Nephron (organoid): ENCODE measurements around the gene SHISA7.

Experiments
- H3K27ac Mint-ChIP-seq, 3 experiments: 2 replicates each; pipeline ENCODE4 v1.8.0; 2020; ENCODE audit warnings: mixed read lengths in 3 of 3, mild to moderate bottlenecking in 2 of 3, moderate library complexity in 1 of 3
- H3K27me3 Mint-ChIP-seq: 2 replicates; pipeline ENCODE4 v1.8.0; 2021; ENCODE audit warnings: low read depth, mild to moderate bottlenecking, moderate library complexity, mixed read lengths
- H3K36me3 Mint-ChIP-seq: 2 replicates; pipeline ENCODE4 v1.8.0; 2020; ENCODE audit warnings: low read depth, mixed read lengths
- H3K4me1 Mint-ChIP-seq: 2 replicates; pipeline ENCODE4 v1.8.0; 2020; ENCODE audit warnings: mixed read lengths
- H3K4me3 Mint-ChIP-seq, 3 experiments: 2 replicates each; pipeline ENCODE4 v1.8.0; 2020; ENCODE audit warnings: mild to moderate bottlenecking in 3 of 3, mixed read lengths in 3 of 3, moderate library complexity in 2 of 3
- H3K9me3 Mint-ChIP-seq: 2 replicates; pipeline ENCODE4 v1.8.0; 2020; ENCODE audit warnings: mixed read lengths
- TF ChIP-seq, protein P1 (sequence below), 3 experiments: fragments of 200-600 bp; sonication (generic); IDR thresholded peaks; one replicate each; pipeline ENCODE4 v1.5.0; 2021; ENCODE audit warnings: antibody characterized with exemption in 3 of 3; ENCODE audit not compliant: unreplicated experiment in 3 of 3

The SHISA7 gene

DNA sequence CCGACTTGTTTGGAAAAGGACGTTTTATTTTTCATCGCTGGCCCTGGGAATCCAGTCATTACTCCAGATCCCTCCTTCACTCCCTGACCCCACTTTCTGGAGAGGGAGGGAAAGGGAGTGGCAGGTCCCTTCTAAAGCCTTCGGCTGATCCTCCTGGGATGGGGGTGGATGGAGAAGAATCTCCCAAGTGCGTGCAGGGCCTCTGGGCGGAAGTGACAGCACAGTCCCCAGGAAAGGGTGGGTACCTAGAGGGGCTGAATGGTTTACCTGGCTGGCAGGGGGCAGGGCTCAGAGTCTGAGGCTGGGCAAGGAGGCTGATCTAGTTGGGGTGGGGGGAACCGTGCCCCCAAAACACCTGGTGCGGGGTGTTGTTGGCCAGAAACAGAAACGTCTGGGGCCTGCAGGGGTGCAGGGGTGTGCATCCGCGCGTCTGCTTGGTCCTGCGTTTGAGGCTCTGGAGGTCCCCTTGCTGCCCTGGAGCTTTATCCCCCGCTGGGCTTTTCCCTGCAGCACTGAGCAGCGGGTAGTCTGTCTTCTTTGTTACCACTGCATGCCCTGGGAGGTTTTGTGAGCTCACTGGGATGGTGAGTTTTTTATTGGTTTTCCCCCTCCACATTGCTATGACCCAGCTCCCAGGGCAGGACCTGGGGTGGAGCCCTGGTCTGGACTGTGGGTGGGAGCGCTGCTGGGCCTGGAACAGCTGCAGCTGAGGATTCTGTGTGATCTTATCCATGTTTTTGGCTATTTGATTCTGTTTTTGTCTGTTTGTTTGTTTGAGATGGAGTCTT lies 30.3 kb upstream of the SHISA7 start:
- Mint-ChIP-seq H3K27me3 (peaks cover 8% of the 10 kb centered on the region), H3K27ac (peak overlapping the region; percentile 94 to 99 (median 99)), H3K9me3 (no peaks in the 10 kb centered on the region), H3K36me3 (no peaks in the 10 kb centered on the region), H3K4me3 (peak overlapping the region; percentile 13 to 43 (median 29)), H3K4me1 (peaks cover 30% of the 10 kb centered on the region)
- TF ChIP-seq, protein P1, sequence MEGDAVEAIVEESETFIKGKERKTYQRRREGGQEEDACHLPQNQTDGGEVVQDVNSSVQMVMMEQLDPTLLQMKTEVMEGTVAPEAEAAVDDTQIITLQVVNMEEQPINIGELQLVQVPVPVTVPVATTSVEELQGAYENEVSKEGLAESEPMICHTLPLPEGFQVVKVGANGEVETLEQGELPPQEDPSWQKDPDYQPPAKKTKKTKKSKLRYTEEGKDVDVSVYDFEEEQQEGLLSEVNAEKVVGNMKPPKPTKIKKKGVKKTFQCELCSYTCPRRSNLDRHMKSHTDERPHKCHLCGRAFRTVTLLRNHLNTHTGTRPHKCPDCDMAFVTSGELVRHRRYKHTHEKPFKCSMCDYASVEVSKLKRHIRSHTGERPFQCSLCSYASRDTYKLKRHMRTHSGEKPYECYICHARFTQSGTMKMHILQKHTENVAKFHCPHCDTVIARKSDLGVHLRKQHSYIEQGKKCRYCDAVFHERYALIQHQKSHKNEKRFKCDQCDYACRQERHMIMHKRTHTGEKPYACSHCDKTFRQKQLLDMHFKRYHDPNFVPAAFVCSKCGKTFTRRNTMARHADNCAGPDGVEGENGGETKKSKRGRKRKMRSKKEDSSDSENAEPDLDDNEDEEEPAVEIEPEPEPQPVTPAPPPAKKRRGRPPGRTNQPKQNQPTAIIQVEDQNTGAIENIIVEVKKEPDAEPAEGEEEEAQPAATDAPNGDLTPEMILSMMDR (IDR thresholded peaks at IDR 0.05; ENCODE audit: unreplicated experiment in 3 of 3), result no peak

DNA sequence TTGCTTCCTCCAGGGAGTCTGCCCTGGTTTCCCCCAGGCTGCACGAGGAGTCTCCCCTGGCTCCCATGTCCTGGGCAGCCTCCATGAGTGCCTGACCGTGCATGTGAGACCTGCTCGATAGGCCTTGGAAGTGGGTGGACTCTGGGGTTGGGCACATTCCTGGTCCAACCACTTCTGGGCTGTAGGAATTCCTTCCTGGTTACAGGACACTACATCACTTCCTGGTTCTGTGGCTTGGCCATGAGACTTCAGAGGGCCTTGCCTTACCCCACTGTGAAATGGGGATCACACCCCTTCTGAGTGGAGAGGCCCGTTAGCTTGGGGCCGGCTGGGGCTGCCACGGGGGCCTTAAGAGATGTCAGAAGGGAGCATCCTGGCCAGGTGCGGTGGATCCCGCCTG lies 29.4 kb upstream of the SHISA7 start:
- H3K27ac Mint-ChIP-seq, result no peak overlapping the region
- peaks cover 8% of the 10 kb centered on the region for H3K27me3 Mint-ChIP-seq
- H3K4me3 Mint-ChIP-seq, result no peak overlapping the region
- no peaks in the 10 kb centered on the region for H3K36me3 Mint-ChIP-seq
- H3K4me1 Mint-ChIP-seq, result peaks cover 24% of the 10 kb centered on the region
- TF ChIP-seq, protein P1 (IDR thresholded peaks at IDR 0.05; ENCODE audit: unreplicated experiment in 3 of 3), result no peak
- H3K9me3 Mint-ChIP-seq, result no peaks in the 10 kb centered on the region

DNA sequence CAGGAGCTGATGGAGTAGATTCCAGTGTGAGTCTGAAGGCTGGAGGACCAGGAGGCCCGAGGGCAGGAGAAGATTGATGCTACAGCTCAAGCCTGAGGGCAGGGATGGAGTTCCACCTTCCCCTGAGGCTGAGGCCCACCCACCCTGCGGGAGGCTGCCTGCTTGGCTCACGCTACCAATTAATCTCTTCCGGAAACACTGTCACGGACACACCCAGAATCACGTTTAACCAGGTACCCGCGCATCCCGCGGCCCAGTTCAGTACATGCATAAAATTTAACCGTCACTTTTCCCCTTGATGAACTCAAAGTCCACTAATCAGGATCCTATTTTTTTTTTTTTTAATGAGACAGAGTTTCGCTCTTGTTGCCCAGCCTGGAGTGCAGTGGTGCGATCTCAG lies 28.2 kb upstream of the SHISA7 start:
- Mint-ChIP-seq H3K27ac (peak overlapping the region; percentile 63 to 86 (median 80)), H3K4me1 (peaks cover 22% of the 10 kb centered on the region), H3K4me3 (peak overlapping the region in 2 of 3 experiments; percentile 38 to 62), H3K27me3 (peaks cover 4% of the 10 kb centered on the region), H3K36me3 (no peaks in the 10 kb centered on the region), H3K9me3 (no peaks in the 10 kb centered on the region)
- TF ChIP-seq, protein P1 (IDR thresholded peaks at IDR 0.05; ENCODE audit: unreplicated experiment in 3 of 3), result no peak

DNA sequence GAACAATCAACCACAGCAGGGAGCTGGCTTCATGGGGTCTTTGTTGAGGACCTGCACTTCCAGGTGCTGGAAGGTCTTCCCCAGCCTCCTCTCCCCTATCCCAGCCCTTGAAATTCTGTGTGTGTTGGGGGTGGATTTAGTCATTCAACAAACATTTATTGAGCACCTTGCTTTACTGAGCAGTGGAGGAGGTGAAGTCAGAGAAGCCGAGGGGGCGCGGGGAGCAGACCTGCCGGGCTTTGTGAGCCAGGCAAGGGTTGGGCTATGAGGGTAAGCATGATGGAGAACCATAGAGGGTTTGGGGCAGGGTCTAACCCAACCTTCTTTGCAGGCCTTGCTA lies 24.9 kb upstream of the SHISA7 start:
- peak overlapping the region in 1 of 3 experiments; percentile 47 for H3K27ac Mint-ChIP-seq
- TF ChIP-seq, protein P1 (IDR thresholded peaks at IDR 0.05; ENCODE audit: unreplicated experiment in 3 of 3), result peak in 1 of 3 experiments; percentile 5
- peak overlapping the region in 2 of 3 experiments; percentile 20 to 27 for H3K4me3 Mint-ChIP-seq

DNA sequence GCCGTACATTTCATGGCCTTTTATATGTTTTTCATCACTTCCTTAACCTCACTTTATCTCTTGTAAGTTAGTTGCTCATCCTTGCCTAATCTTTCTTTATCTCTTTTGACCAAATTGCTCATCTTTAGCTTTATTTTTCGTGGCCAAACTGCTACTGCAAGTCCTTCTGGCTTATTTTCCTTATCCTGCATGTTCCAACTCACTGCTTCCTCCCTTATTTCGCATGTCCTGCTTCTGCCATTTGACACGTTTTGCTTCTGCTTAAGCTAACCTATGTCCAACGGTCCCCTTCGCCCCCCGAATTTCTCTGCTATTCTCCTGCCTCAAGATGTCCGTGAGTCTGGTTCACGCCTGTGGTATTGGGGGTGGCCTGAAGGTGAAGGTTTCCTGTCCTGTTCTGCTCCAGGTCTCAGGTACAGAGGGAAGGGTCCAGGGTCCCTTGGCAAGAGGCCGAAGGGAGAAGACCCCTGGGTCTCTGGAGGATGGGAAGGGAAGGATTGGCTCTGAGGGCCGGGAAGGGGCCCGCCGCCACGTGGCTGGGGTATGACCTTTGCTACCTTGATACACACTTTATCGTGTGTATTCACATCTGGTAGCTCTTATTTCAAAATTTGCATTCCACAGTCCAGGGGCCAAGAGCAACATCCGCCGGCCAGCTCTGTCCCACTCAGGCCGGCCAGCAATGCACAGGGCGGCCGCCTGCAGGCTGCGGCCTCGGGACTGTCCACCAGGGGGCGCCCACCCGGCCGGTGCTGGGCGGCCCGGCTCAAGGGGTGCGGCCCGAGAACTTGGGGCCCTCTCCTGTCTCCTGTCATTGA lies 24.3 kb upstream of the SHISA7 start:
- Mint-ChIP-seq H3K27me3 (no peaks in the 10 kb centered on the region), H3K4me1 (peaks cover 11% of the 10 kb centered on the region), H3K36me3 (no peaks in the 10 kb centered on the region), H3K27ac (peak overlapping the region in 2 of 3 experiments; percentile 43 to 47), H3K9me3 (no peaks in the 10 kb centered on the region), H3K4me3 (peak overlapping the region; percentile 8 to 47 (median 27))
- TF ChIP-seq, protein P1 (IDR thresholded peaks at IDR 0.05; ENCODE audit: unreplicated experiment in 3 of 3), result peak; percentile 98 to 99 (median 98)

More for the DNA sequence above, 24.9 kb upstream of the SHISA7 start:
- peaks cover 12% of the 10 kb centered on the region for H3K4me1 Mint-ChIP-seq
- H3K9me3 Mint-ChIP-seq, result no peaks in the 10 kb centered on the region
- no peaks in the 10 kb centered on the region for H3K36me3 Mint-ChIP-seq
- H3K27me3 Mint-ChIP-seq, result peaks cover under 1% of the 10 kb centered on the region
